H1 (cell line): ENCODE data around the gene FRRS1.

Experiments used
- ATF2 ChIP-seq: IDR thresholded peaks from 2 replicates; pipeline ENCODE4 v1.6.1; 2012; ENCODE audit warnings: low read length, inconsistent platforms
- BRCA1 ChIP-seq: IDR thresholded peaks from 2 replicates; pipeline ENCODE4 v1.6.1; 2012; ENCODE audit warnings: low read depth, low read length, improper control_type of control experiment
- CHD1 ChIP-seq: IDR thresholded peaks from 2 replicates; pipeline ENCODE4 v1.6.1; 2012; ENCODE audit warnings: low read depth, low read length, improper control_type of control experiment
- CTCF ChIP-seq, 3 experiments: IDR thresholded peaks; 1 replicate in 2 of 3; 2 replicates in 1 of 3; pipeline versions ENCODE4 v1.5.1 to v1.6.1; 2011; ENCODE audit warnings: low read length in 3 of 3, mild to moderate bottlenecking in 3 of 3, inconsistent platforms in 2 of 3, low read depth in 1 of 3, moderate library complexity in 1 of 3; ENCODE audit not compliant: insufficient read depth in 1 of 3; ENCODE audit errors: control extremely low read depth in 1 of 3
- EP300 ChIP-seq, 2 experiments: IDR thresholded peaks; 1 replicate in 1 of 2; 2 replicates in 1 of 2; pipeline ENCODE4 v1.6.1; 2011 to 2012; ENCODE audit warnings: low read depth in 2 of 2, low read length in 2 of 2, mild to moderate bottlenecking in 2 of 2, borderline replicate concordance in 1 of 2, inconsistent platforms in 1 of 2, moderate library complexity in 1 of 2
- EZH2 ChIP-seq: fragments of 200-600 bp; sonication (generic); IDR thresholded peaks from 2 replicates; pipeline ENCODE4 v1.7.1; 2012; ENCODE audit warnings: low read depth, mild to moderate bottlenecking, moderate library complexity, low read length, inconsistent platforms; ENCODE audit not compliant: severe bottlenecking
- JUND ChIP-seq: IDR thresholded peaks from 2 replicates; pipeline ENCODE4 v1.6.1; 2011; ENCODE audit warnings: mild to moderate bottlenecking, improper control_type of control experiment, low read length
- MAX ChIP-seq: IDR thresholded peaks from 2 replicates; pipeline ENCODE4 v1.6.1; 2012; ENCODE audit warnings: inconsistent platforms
- PHF8 ChIP-seq: fragments of 200-600 bp; sonication (generic); conservative IDR thresholded peaks from 2 replicates; pipeline ENCODE4 v1.7.1; 2012; ENCODE audit warnings: low read depth, mild to moderate bottlenecking, inconsistent platforms, low read length, moderate library complexity
- POLR2A ChIP-seq, 2 experiments: IDR thresholded peaks; 1 replicate in 1 of 2; 2 replicates in 1 of 2; pipeline ENCODE4 v1.6.1; 2011; ENCODE audit warnings: low read depth in 2 of 2, low read length in 2 of 2, mild to moderate bottlenecking in 2 of 2; ENCODE audit errors: control extremely low read depth in 1 of 2
- POLR2AphosphoS5 ChIP-seq: IDR thresholded peaks from 2 replicates; pipeline ENCODE4 v1.6.1; 2011; ENCODE audit warnings: low read depth, low read length
- SUZ12 ChIP-seq: fragments of 200-600 bp; sonication (generic); IDR thresholded peaks from 2 replicates; pipeline ENCODE4 v1.6.1; 2012; ENCODE audit warnings: mild to moderate bottlenecking, inconsistent platforms, low read length, moderate library complexity, mixed read lengths
- YY1 ChIP-seq: IDR thresholded peaks from 2 replicates; pipeline ENCODE4 v1.6.1; 2011; ENCODE audit warnings: low read depth, mild to moderate bottlenecking, low read length

- no peak for TF ChIP-seq POLR2AphosphoS5
- no peak for TF ChIP-seq POLR2A (IDR thresholded peaks at IDR 0.05; ENCODE audit: control extremely low read depth in 1 of 2, low read depth in 2 of 2, low read length in 2 of 2)
- TF ChIP-seq SUZ12, result no peak
- TF ChIP-seq EZH2, result no peak
- TF ChIP-seq CTCF (IDR thresholded peaks at IDR 0.05; ENCODE audit: control extremely low read depth in 1 of 3, insufficient read depth in 1 of 3, low read depth in 1 of 3, low read length in 3 of 3), result no peak
- no peak for TF ChIP-seq BRCA1
- no peak for TF ChIP-seq ATF2
- no peak for TF ChIP-seq EP300 (IDR thresholded peaks at IDR 0.05; ENCODE audit: borderline replicate concordance in 1 of 2, low read depth in 2 of 2, low read length in 2 of 2)
- TF ChIP-seq JUND, result no peak
- no peak for TF ChIP-seq CHD1
- no peak for TF ChIP-seq YY1
- no peak for TF ChIP-seq MAX
- TF ChIP-seq PHF8, result no peak
Observed at GRCh38 chr1:99806882-99807281, 40.4 kb upstream of the FRRS1 start.
